ENCODE results near the gene NAGPA.
"Not testable (repeated sequence)": the region's sequence is repeated elsewhere in the genome, so short reads cannot be mapped to it uniquely, and the experiment has no call there.

Gene NAGPA

DNA sequence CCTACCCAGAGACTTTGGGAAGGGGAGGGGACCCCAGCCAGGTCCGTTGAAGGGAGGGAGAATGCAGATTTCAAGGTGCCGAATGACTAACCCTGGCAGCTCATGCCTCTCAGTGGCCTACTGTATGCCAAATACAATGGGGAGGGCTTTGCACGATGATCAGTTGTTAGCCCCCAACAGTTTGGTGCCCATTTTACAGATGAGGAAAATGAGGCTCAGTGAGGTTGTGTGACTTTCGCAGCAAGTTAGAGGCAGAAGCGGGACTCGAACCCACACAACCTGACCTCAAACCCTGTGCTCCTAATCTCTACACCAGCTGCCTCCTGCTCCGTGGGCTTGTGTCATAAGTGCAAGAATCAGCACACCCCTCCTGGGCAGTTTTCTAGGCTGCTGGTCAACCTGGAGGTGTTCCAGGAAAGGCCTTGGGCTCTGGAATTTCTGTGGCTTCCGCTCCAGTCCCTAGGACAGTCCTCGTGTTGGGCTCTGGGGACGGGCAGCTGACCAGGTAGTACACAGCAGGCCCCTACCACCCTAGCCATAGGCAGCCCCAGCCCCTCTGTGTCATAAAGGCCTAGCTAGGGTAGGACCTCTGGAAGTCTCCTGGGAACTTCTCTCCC is 11.9 kb upstream of the NAGPA start:
- TF ChIP-seq, protein P1, sequence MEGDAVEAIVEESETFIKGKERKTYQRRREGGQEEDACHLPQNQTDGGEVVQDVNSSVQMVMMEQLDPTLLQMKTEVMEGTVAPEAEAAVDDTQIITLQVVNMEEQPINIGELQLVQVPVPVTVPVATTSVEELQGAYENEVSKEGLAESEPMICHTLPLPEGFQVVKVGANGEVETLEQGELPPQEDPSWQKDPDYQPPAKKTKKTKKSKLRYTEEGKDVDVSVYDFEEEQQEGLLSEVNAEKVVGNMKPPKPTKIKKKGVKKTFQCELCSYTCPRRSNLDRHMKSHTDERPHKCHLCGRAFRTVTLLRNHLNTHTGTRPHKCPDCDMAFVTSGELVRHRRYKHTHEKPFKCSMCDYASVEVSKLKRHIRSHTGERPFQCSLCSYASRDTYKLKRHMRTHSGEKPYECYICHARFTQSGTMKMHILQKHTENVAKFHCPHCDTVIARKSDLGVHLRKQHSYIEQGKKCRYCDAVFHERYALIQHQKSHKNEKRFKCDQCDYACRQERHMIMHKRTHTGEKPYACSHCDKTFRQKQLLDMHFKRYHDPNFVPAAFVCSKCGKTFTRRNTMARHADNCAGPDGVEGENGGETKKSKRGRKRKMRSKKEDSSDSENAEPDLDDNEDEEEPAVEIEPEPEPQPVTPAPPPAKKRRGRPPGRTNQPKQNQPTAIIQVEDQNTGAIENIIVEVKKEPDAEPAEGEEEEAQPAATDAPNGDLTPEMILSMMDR (IDR thresholded peaks at IDR 0.05; ENCODE audit: control insufficient read depth, insufficient read depth, low read depth, low read length, missing control alignments): no peak
- no peak for DNase-seq (ENCODE audit: low read depth)
- H3K4me3 ChIP-seq (ENCODE audit: control insufficient read depth, low read depth, low read length): no peak overlapping the region

- H3K4me3 ChIP-seq (ENCODE audit: control insufficient read depth, low read depth, low read length); DNase-seq (ENCODE audit: low read depth): not testable (repeated sequence)
Measured at GRCh38 chr16:5044581-5044980, 10.8 kb upstream of the NAGPA start.

DNA sequence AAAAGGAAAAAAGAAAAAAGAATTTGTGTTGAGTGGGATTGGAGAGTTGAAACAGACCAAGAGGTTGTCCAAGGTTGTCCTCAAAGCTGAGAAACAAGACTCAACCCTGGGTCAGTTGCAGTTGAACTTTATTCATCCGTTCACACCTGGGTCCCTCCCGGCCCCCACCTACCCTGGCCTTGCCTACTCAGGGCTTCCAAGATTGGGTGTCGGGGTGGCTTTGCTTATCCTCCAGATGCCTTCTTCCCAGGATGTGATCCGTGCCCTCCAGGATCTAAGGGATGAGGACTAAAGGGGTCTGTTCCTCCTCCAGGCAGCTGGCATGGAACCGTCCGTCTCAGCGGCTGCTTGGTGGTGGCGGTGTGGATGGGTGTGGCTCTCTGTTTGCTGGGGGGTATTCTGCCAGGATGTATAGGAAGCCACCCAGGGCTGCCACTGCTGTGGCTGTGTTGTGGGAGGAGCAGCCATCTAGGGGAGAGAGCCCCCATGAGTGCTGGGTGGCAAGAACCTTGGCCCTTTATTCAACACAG is 10.3 kb upstream of the NAGPA start:
- no peak for DNase-seq (ENCODE audit: low read depth)
- TF ChIP-seq, protein P1 (IDR thresholded peaks at IDR 0.05; ENCODE audit: control insufficient read depth, insufficient read depth, low read depth, low read length, missing control alignments): no peak
- H3K4me3 ChIP-seq (ENCODE audit: control insufficient read depth, low read depth, low read length): no peak overlapping the region

DNA sequence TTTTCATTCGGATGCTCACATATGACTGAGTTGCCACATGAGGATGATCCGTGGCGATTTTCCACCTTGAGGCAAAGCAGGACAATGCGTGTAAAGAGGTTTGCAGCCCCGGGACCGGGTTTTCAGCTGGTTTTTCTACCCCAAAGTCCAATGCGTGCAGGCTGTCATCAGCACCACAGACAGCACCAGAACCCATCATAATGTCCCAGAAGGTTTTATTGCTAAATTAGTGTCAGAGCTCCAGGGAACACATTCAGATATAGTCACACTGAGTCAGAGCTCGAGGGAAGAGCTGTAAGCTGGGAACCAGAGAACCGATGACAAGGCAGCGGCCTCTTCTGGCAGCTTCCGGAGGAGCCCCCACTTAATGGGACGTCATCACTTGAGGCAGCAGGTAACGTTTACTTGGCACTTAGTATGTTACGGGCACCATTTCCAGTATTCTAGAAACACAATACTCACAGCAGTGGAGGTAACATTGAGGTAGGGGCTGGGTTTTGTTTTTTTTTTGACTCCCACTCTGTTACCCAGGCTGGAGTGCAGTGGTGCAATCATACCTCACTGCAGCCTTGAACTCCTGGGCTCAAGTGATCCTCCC is 8.9 kb upstream of the NAGPA start:
- TF ChIP-seq, protein P1 (IDR thresholded peaks at IDR 0.05; ENCODE audit: control insufficient read depth, insufficient read depth, low read depth, low read length, missing control alignments): no peak
- H3K4me3 ChIP-seq (ENCODE audit: control insufficient read depth, low read depth, low read length): no peak overlapping the region
- DNase-seq (ENCODE audit: low read depth): no peak

DNA sequence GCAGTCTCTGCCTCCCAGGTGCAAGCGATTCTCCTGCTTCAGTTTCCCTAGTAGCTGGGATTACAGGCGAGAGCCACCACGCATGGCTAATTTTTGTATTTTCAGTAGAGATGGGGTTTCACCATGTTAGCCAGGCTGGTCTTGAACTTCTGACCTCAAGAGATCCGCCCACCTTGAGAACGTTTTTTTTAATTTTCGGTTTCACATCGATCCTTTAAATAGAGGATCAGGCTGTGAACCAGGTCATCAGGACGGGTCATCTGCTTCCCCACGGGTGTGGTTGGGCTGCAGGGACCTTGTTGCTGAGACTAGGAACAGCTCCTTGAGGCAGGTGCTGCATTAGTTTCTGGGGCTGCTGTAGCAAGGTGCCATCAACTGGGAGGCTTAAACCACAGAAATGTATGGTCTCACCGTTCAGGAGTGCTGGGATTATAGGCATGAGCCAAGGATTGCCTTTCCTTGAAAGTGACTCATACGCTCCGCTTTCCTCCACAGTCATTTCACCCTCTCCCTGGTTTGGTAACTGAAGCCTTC is 7.9 kb upstream of the NAGPA start:
- no peak overlapping the region for H3K4me3 ChIP-seq (ENCODE audit: control insufficient read depth, low read depth, low read length)
- no peak for DNase-seq (ENCODE audit: low read depth)
- TF ChIP-seq, protein P1 (IDR thresholded peaks at IDR 0.05; ENCODE audit: control insufficient read depth, insufficient read depth, low read depth, low read length, missing control alignments): no peak

- H3K4me3 ChIP-seq (ENCODE audit: control insufficient read depth, low read depth, low read length): no peak overlapping the region
- TF ChIP-seq, protein P1 (IDR thresholded peaks at IDR 0.05; ENCODE audit: control insufficient read depth, insufficient read depth, low read depth, low read length, missing control alignments): no peak
- DNase-seq (ENCODE audit: low read depth): no peak
Measured at GRCh38 chr16:5040451-5040850, 6.7 kb upstream of the NAGPA start.
